Mucosa of descending colon (tissue), 3 donors: ENCODE measurements around the gene KAZN. TPM values are rescaled to one million over a fixed set of nuclear protein-coding genes. Genes with fewer than 3 reads are reported as not detected.
A peak's percentile ranks its signal among the peaks of the same experiment; 100 is the strongest.

ENCODE experiments used
- ATAC-seq: fragments of 200-7000 bp; cut with Tn5 transposase; one replicate; pipeline ENCODE4 v1.9.1; 2020; ENCODE audit warnings: mild to moderate bottlenecking, moderate library complexity
- DNase-seq, 3 donors: peaks; one replicate each; pipeline ENCODE4 v3.0.0-alpha.2; 2020
- H3K36me3 ChIP-seq: fragments of 200-600 bp; one replicate; pipeline ENCODE4 v1.8.0; 2021; ENCODE audit warnings: low read depth, mild to moderate bottlenecking
- H3K4me1 ChIP-seq: fragments of 200-600 bp; one replicate; pipeline ENCODE4 v1.8.0; 2021; ENCODE audit warnings: low read depth, mild to moderate bottlenecking
- H3K4me3 ChIP-seq: fragments of 200-600 bp; one replicate; pipeline ENCODE4 v1.8.0; 2021; ENCODE audit warnings: mild to moderate bottlenecking
- H3K9me3 ChIP-seq: fragments of 200-600 bp; one replicate; pipeline ENCODE4 v1.8.0; 2021; ENCODE audit warnings: mild to moderate bottlenecking
- intact Hi-C, 2 donors: fragments of 100-400 bp; cut with DNase I in 1 of 2; cut with micrococcal nuclease in 1 of 2; formaldehyde crosslinking; loops; one replicate each; pipeline versions ENCODE4 v1.11.0 to v1.11.1; 2022; cut with DNase I, micrococcal nuclease
- total RNA-seq, 3 donors: library from RNA; stranded (reverse); fragmentation: NEBNext Ultra II Directional in 2 of 3; extraction: Animal tissue kit (Norgen Biotek cat#: 25700) in 2 of 3; gene quantifications; one replicate each; pipeline versions ENCODE4 v1.2.1 to v1.2.4, GENCODE V29; 2021 to 2023
- TF ChIP-seq, protein P1 (sequence below): fragments of 200-600 bp; IDR thresholded peaks from one replicate; pipeline ENCODE4 v1.8.0; 2022; ENCODE audit warnings: antibody characterized with exemption, mild to moderate bottlenecking
- donor health status: DM: no; HTN: no; CAD: no; lungs with moderate emphysema.
- donor health status: DM: no; HTN: no; CAD: no.
- donor health status: DM: no; HTN: yes; CAD: no.

Gene KAZN
- total RNA-seq, 3 donors from 2014 or later, result 9.7 to 21.9 (median 15.8) TPM

GRCh38 chr1:14600405-14601112, 2.1 kb downstream of the KAZN start:
- TF ChIP-seq, protein P1, sequence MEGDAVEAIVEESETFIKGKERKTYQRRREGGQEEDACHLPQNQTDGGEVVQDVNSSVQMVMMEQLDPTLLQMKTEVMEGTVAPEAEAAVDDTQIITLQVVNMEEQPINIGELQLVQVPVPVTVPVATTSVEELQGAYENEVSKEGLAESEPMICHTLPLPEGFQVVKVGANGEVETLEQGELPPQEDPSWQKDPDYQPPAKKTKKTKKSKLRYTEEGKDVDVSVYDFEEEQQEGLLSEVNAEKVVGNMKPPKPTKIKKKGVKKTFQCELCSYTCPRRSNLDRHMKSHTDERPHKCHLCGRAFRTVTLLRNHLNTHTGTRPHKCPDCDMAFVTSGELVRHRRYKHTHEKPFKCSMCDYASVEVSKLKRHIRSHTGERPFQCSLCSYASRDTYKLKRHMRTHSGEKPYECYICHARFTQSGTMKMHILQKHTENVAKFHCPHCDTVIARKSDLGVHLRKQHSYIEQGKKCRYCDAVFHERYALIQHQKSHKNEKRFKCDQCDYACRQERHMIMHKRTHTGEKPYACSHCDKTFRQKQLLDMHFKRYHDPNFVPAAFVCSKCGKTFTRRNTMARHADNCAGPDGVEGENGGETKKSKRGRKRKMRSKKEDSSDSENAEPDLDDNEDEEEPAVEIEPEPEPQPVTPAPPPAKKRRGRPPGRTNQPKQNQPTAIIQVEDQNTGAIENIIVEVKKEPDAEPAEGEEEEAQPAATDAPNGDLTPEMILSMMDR, result no peak
- no peak for ATAC-seq
- intact Hi-C loops, result no loop called here
- Histone ChIP-seq H3K36me3 (no peaks in the 10 kb centered on the region), H3K9me3 (no peaks in the 10 kb centered on the region), H3K4me3 (no peak overlapping the region), H3K4me1 (peaks cover 3% of the 10 kb centered on the region)
- DNase-seq, result no peak

DNA sequence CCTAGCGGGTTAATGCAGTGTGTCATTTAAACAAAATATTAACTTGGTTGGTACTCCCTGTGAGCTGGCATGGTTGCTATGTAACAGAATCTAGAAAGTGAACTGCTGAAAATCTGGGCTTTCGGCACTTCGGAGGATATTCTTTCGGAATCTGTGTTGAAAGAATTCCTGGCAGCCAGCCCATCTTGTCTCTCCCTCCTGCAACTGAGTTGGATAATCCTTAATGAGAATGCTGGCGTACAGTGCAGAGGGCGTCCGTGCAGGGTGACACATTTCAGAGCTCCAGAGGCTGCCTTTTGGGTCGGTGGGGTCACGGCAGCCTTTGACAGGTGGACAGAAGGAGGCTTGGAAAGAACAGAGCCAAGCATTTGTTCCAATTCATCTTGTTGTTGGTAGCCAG, 3.7 kb downstream of the KAZN start:
- Histone ChIP-seq H3K9me3 (no peaks in the 10 kb centered on the region), H3K4me1 (peaks cover 3% of the 10 kb centered on the region), H3K4me3 (no peak overlapping the region), H3K36me3 (no peaks in the 10 kb centered on the region)
- intact Hi-C loops, result no loop called here
- DNase-seq, result peak in 2 of 3 donors; percentile 22 to 38
- no peak for ATAC-seq
- TF ChIP-seq, protein P1, result no peak

GRCh38 chr1:14603645-14604044, 5.2 kb downstream of the KAZN start:
- H3K4me3 ChIP-seq, result no peak overlapping the region
- H3K36me3 ChIP-seq, result no peaks in the 10 kb centered on the region
- TF ChIP-seq, protein P1, result no peak
- peaks cover 2% of the 10 kb centered on the region for H3K4me1 ChIP-seq
- DNase-seq, result no peak
- no peak for ATAC-seq
- no peaks in the 10 kb centered on the region for H3K9me3 ChIP-seq
- intact Hi-C loops, result no loop called here

DNA sequence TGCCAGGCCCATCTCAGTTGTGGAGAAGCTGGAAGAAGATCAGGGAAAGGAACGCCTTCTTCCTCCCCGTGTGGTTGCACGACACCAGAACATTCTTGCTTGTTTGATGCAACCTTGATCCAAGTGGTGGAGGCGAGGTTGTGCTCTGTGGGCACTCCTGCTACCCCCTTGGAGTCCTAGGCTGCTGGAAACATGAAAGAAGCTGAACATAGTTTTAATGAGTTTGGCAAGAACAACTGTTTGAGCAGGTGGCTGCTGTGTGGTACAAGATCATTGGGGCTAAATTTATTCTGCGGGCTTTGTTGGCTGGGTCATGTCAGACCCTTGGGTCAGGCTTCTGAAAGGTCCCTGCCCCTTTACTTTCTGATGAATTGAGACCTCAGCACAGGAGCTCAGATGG, 5.9 kb downstream of the KAZN start:
- Histone ChIP-seq H3K9me3 (no peaks in the 10 kb centered on the region), H3K36me3 (no peaks in the 10 kb centered on the region), H3K4me1 (no peaks in the 10 kb centered on the region), H3K4me3 (no peak overlapping the region)
- ATAC-seq (no peak), DNase-seq (no peak)
- intact Hi-C loops, result no loop called here
- TF ChIP-seq, protein P1, result no peak

DNA sequence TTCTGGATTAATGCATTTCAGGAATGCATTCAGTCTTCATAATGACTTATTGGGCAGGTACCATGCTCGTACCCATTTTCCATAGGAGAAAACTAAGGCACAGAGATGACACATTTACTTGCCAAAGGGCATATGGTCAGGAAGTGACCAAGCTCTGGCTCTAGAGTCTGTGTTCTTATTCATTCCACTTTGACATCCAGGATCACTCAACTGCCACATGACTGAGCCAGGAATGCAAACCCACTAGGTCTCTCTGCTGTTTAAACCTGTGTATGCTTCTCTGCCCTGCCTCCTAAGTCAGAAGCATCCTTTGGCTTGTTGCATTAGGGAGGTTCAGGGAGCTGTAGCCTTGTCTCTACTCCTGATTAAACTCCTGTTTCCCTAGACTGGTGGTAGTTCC, 7.5 kb downstream of the KAZN start:
- Histone ChIP-seq H3K4me1 (no peaks in the 10 kb centered on the region), H3K4me3 (no peak overlapping the region), H3K36me3 (no peaks in the 10 kb centered on the region), H3K9me3 (no peaks in the 10 kb centered on the region)
- DNase-seq (no peak), ATAC-seq (no peak)
- TF ChIP-seq, protein P1, result no peak
- intact Hi-C loops, result no loop called here
